ENCODE results near the gene CHI3L1.

DNA sequence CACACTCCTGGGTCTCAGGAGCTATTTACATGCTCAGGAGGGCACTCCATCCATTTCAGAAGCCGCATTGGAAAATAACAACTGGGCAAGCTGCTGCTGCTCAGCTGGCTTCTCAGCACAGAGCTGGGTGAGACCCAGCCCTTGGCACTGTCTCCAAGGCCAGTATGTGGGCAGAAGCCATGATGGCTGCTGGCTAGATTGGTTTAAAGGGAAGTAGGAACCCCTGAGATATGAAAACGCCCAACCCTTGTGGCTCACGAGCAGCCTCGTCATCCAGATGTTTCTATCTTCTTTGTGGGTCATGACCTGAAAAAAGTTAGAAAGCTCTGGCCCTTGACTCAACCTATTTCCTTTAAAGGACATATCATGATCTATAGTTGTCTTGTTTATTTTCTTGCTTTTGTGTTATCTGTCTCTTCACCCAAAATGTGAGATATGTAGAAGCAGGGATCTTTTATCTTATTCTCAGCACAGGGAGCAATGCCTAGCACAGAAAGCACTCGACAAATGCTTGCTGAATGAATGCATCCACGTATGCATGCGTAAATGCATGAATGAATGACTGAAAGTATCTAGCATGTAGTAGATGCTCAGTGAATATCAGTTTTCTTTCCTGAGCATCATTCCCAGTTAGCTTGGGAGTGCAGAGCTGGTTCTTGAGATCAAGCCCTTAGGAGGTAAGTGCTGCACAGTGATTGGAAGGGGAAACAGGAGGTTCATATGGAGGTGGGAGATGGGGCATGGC, 22.4 kb downstream of the CHI3L1 start:
- TF ChIP-seq, protein P1, sequence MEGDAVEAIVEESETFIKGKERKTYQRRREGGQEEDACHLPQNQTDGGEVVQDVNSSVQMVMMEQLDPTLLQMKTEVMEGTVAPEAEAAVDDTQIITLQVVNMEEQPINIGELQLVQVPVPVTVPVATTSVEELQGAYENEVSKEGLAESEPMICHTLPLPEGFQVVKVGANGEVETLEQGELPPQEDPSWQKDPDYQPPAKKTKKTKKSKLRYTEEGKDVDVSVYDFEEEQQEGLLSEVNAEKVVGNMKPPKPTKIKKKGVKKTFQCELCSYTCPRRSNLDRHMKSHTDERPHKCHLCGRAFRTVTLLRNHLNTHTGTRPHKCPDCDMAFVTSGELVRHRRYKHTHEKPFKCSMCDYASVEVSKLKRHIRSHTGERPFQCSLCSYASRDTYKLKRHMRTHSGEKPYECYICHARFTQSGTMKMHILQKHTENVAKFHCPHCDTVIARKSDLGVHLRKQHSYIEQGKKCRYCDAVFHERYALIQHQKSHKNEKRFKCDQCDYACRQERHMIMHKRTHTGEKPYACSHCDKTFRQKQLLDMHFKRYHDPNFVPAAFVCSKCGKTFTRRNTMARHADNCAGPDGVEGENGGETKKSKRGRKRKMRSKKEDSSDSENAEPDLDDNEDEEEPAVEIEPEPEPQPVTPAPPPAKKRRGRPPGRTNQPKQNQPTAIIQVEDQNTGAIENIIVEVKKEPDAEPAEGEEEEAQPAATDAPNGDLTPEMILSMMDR (conservative IDR thresholded peaks at IDR 0.05; ENCODE audit: low read depth, low read length) = no peak
- TF ChIP-seq EZH2 (IDR thresholded peaks at IDR 0.05; ENCODE audit: borderline replicate concordance, low read depth, low read length, poor library complexity, severe bottlenecking) = no peak
